Urinary bladder (tissue), 4 donors: Measurements from ENCODE around the gene PIK3C2B. TPM values are rescaled to one million over a fixed set of nuclear protein-coding genes. Genes with fewer than 3 reads are reported as not detected.
"Not testable (repeated sequence)": the region's sequence is repeated elsewhere in the genome, so short reads cannot be mapped to it uniquely, and the experiment has no call there.

Source experiments
- DNase-seq: peaks from one replicate; pipeline ENCODE4 v3.0.0-alpha.2; 2015; ENCODE audit errors: extremely low spot score
- H3K27ac ChIP-seq: one replicate; pipeline ENCODE4 v1.5.1; 2013; ENCODE audit warnings: low read depth, mild to moderate bottlenecking, moderate library complexity
- H3K36me3 ChIP-seq: one replicate; pipeline ENCODE4 v1.6.1; 2013; ENCODE audit warnings: mild to moderate bottlenecking, moderate library complexity; ENCODE audit not compliant: insufficient read depth
- H3K4me1 ChIP-seq: one replicate; pipeline ENCODE4 v1.6.1; 2013; ENCODE audit warnings: mild to moderate bottlenecking, moderate library complexity; ENCODE audit not compliant: insufficient read depth
- H3K4me3 ChIP-seq: one replicate; pipeline ENCODE4 v1.5.1; 2013; ENCODE audit warnings: low read depth, low read length
- WGBS: extraction: QIAGEN DNeasy Blood & Tissue Kit; methylation state at CpG from one replicate; pipeline ENCODE4 v1.1.7; 2013; 5-methylcytosine and 5-hydroxymethylcytosine counted together
- polyA plus RNA-seq: library from polyadenylated mRNA; stranded (reverse); fragments of 200-250 nt; gene quantifications from one replicate; pipeline ENCODE4 v1.2.3, GENCODE V29; 2013
- total RNA-seq: library from RNA; depleted of rRNA; stranded (reverse); fragments of >200 nt; gene quantifications from one replicate; pipeline ENCODE4 v1.2.3, GENCODE V29; 2014
- donor health status: healthy with polysubstance abuse.
- donor health status: healthy.

The PIK3C2B gene
- total and polyA plus RNA-seq, 2 donors = 19.7 to 33.6 TPM

DNA sequence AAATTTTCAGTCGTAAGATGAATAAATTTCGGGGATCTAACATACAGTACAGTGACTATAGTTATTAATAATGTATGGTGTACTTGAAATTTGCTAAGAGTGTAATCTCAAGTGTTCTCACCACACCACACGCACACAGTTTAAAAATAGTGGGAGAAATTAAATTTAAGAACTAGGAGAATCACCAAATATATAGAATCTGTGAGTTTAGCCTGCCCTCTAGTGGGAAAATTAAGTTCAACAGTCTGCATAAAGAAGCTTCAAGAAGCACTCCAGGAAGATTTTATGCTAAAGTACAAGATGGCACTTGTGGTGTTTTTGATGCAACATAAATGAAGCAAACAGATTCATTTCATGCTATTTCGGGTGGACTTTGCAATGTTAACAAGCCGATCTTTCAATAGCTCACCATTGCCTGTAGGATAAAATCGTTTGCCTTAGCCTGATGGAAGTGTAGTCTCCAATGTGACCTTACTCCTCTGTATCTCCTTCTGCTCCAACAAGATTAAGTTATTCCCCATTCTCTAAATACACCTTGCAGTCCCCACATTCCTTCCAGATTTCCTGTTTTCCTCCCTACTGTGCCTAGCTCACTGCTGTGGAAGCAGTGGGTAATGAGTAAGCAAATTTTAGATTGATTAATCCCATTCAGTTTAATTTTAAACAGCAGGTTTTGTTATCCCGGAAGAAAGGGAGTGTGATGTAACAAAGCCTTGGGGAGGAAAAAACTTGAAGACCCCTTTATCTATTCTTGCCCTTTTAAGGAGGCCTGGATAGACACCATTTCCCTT is 8.7 kb upstream of the PIK3C2B start:
- Histone ChIP-seq H3K36me3 (no peaks in the 10 kb centered on the region), H3K4me1 (no peaks in the 10 kb centered on the region), H3K27ac (no peak overlapping the region), H3K4me3 (no peak overlapping the region)
- WGBS = 23% methylated on average over 7 of the region's 7 CpGs
- DNase-seq = peak; percentile 64

GRCh38 chr1:204502241-204502640 is 7.6 kb upstream of the PIK3C2B start:
- Histone ChIP-seq H3K4me3 (no peak overlapping the region), H3K36me3 (no peaks in the 10 kb centered on the region), H3K4me1 (no peaks in the 10 kb centered on the region), H3K27ac (no peak overlapping the region)
- 77% methylated on average over 6 of the region's 6 CpGs for WGBS
- DNase-seq = no peak

- WGBS = 88% methylated on average over 7 of the region's 7 CpGs
Measured at GRCh38 chr1:204499511-204500468, 5.2 kb upstream of the PIK3C2B start.

DNA sequence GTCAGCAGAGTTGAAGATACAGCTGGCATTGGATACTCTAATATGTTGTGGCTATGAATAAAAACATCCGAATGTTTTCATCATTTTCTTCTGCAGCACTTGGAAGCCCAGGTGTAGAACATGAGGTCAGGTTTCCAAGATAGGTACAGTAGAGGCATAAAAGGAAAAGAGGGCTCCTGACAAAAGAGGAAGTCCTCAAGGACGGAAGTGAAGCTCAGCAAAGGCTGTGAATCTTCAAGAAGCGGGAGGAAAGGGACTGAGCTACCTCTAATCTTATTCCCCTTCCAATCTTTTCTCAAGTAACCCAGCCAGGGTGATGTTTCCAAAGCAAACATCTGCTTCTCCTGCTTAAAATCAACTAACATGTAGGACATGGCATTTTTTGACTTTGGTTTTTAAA is 4.4 kb upstream of the PIK3C2B start:
- DNase-seq = no peak
- WGBS = 84% methylated on average over 3 of the region's 3 CpGs

More at GRCh38 chr1:204499511-204500468, 5.2 kb upstream of the PIK3C2B start:
- Histone ChIP-seq H3K27ac (no peak overlapping the region), H3K36me3 (no peaks in the 10 kb centered on the region), H3K4me3 (no peak overlapping the region), H3K4me1 (no peaks in the 10 kb centered on the region)
- DNase-seq = no peak

GRCh38 chr1:204495777-204496176 is 1.2 kb upstream of the PIK3C2B start:
- DNase-seq = no peak
- Histone ChIP-seq H3K27ac (no peak overlapping the region), H3K36me3 (no peaks in the 10 kb centered on the region), H3K4me1 (no peaks in the 10 kb centered on the region), H3K4me3 (no peak overlapping the region)
- 53% methylated on average over 5 of the region's 6 CpGs for WGBS

More for the DNA sequence above, 4.4 kb upstream of the PIK3C2B start:
- no peak overlapping the region for H3K27ac ChIP-seq
- H3K36me3 ChIP-seq = no peaks in the 10 kb centered on the region
- no peak overlapping the region for H3K4me3 ChIP-seq
- H3K4me1 ChIP-seq = no peaks in the 10 kb centered on the region

DNA sequence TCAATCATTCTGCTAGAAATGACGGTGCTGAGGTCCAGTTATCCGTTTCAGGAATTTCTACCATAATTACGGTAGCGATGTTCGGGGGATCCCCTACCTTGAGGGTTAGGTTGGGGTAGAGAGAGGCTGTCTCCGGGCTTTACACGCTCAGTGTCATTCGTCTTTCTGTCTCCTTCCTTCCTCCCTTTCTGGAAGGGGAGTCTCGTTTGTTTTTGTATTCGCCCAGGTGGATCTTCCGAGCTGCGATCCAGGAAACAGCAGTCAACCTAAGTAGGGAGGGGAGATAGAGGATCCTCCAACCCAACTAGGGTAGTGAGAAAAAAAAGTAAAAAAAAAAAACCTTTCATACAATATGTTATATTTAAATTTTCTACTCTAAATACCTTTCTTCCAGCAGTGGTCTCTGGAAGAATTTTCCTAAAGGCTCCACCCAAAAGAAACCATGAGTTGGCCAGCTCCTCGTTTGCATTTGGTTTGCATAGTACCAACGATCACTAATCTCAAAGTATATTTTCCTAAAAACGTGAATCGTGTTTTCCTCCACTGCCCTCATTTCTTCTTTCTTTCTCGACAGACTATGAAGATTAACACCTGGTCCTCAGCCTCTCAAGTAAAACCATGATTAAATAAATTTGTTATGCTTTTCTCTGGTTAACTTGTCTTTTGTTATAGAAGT is 611 bp upstream of the PIK3C2B start:
- H3K36me3 ChIP-seq = no peaks in the 10 kb centered on the region
- peak overlapping the region; percentile 52 for H3K4me3 ChIP-seq
- no peak for DNase-seq
- H3K4me1 ChIP-seq = no peaks in the 10 kb centered on the region
- H3K27ac ChIP-seq = peak overlapping the region; percentile 86
- WGBS = 4% methylated on average over 17 of the region's 17 CpGs

DNA sequence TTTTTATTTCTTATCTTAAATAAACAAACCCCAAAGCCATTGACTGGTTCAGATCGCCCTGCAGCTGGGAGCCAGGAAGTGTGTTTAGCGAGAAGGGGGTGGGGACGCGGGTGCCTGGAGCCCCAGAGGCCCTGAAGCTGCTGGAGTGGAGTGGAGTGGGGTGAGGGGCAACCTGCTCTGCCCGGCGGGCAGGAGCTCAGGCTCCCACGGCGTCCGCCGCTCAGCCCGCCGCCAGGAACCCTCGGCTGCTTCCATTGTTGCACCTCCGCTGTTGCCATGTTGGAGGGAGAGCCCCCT is 673 bp downstream of the PIK3C2B start:
- Histone ChIP-seq H3K36me3 (no peaks in the 10 kb centered on the region), H3K4me1 (no peaks in the 10 kb centered on the region), H3K27ac (peak overlapping the region; percentile 86), H3K4me3 (peak overlapping the region; percentile 52)
- under 1% methylated on average over 14 of the region's 14 CpGs for WGBS
- no peak for DNase-seq

- Histone ChIP-seq H3K4me1 (no peaks in the 10 kb centered on the region), H3K36me3 (no peaks in the 10 kb centered on the region), H3K27ac (peak overlapping the region; percentile 87), H3K4me3 (peak overlapping the region; percentile 52)
- DNase-seq = peak; percentile 53
- 7% methylated on average over 15 of the region's 15 CpGs for WGBS
Measured at GRCh38 chr1:204493145-204493983, 1.2 kb downstream of the PIK3C2B start.

- Histone ChIP-seq H3K4me3 (no peak overlapping the region), H3K36me3 (no peaks in the 10 kb centered on the region), H3K4me1 (no peaks in the 10 kb centered on the region), H3K27ac (no peak overlapping the region)
- no peak for DNase-seq
Measured at GRCh38 chr1:204491655-204492054, 3.0 kb downstream of the PIK3C2B start.

DNA sequence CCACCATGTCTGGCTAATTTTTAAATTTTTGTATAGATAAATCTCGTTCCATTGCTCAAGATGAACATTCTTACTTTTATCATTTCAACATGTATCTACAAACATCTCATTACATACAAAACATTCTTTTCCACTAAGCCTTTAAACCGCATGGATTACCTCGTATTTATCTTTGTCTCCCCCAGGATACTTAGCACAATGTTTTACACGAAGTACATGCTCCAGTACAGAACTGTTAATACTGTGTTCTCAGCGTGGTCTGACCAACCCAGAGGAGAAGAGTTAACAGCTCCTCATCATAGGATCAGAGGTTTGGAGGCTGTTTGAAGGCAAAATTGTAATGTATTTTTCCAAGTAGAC is 7.4 kb downstream of the PIK3C2B start:
- 39% methylated on average over 5 of the region's 5 CpGs for WGBS
- Histone ChIP-seq H3K27ac (no peak overlapping the region), H3K4me1 (no peaks in the 10 kb centered on the region), H3K4me3 (no peak overlapping the region), H3K36me3 (no peaks in the 10 kb centered on the region)
- DNase-seq = no peak

DNA sequence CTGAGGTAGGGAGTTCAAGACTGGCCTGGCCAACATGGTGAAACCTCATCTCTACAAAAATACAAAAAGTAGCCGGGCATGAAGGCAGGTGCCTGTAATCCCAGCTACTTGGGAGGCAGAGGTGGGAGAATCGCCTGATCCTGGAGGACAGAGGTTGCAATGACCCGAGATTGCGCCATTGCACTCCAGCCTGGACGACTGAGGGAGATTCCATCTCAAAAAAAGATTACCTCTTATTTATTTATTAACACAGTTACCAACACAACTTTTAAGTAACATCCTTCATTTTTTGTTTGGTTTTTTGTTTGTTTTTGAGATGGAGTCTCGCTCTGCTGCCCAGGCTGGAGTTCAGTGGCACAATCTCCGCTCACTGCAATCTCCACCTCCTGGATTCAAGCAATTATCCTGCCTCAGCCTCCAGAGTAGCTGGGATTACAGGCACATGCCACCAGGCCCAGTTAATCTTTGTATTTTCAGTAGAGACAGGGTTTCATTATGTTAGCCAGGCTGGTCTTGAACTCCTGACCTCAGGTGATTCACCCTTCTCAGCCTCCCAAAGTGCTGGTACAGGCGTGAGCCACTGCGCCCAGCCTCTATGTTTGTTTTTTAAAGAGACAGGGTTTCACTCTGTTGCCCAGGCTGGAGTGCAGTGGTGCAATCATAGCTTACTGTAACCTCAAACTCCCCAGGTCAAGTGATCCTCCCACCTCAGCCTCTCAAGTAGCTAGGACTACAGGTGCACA is 7.9 kb downstream of the PIK3C2B start:
- WGBS = 85% methylated on average over 9 of the region's 9 CpGs
- H3K4me1 ChIP-seq, DNase-seq: not testable (repeated sequence)

DNA sequence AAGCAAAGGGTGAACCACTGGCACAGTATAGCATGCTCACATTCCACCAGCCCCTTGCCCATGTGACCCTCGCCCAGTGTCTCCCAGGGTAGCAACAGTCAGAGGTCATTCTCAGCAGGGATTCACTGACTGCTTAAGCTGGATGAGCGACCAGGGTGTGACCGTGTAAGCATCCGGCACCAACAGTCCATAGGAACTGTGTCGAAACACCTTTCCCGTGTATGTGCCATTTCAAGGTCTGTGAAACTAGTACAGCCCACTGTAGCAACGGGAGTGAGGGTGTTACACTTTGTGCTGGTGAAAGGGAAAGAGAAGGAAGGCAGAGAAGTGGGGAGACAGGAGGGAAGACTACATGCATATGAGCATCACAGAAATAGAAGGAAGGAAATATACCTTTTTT is 10.8 kb downstream of the PIK3C2B start:
- H3K36me3 ChIP-seq = no peaks in the 10 kb centered on the region
- WGBS = 84% methylated on average over 7 of the region's 7 CpGs
- H3K27ac ChIP-seq = no peak overlapping the region
- no peak overlapping the region for H3K4me3 ChIP-seq
- DNase-seq = no peak
- H3K4me1 ChIP-seq = no peaks in the 10 kb centered on the region

More for the DNA sequence above, 7.9 kb downstream of the PIK3C2B start:
- H3K36me3 ChIP-seq, H3K27ac ChIP-seq, H3K4me3 ChIP-seq: not testable (repeated sequence)
